NOMO-1 (cell line): Measurements from ENCODE around the gene BSND.

Experiments used
- DNase-seq, 2 experiments: peaks; one replicate each; lab custom pipeline; 2025; ENCODE audit not compliant: unreplicated experiment in 2 of 2; lab: John Stamatoyannopoulos, UW

The BSND gene

DNA sequence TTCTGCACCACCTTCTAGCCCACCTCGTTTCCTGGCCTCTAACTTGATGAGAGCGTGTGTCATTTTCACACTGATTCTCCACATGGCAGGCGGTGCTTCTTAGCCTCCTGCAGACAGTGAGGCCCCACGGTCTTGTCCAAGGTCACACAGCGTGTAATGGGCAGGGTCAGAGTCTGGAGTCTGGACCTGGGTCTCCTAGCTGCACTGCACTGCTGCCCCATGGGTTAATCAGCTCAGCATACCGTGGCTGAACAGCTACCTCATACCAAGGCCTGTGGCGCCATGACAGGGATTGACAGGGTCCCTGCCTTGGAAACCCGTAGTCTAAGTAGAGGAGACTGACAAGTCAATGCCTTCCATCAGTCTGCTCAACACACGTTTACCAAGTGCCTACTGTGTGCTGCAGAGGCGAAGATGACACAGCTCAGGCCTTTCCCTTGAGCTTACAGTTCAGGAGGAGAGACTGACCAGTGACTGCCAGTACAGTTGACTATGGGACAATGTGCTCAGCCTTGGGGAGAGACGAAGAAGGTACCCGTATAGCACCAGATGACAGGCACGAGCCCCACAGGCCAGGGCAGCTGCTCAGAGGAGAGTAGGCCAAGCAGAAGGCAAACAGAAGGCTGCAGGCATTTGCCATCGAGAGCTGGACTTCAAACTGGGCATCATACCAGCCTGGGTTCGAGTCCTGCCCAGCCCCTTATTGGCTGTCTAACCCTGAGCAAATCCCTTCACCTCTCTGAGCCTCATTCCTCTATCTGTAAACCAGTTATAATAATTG, 46.1 kb downstream of the BSND start:
- no peak for DNase-seq

DNA sequence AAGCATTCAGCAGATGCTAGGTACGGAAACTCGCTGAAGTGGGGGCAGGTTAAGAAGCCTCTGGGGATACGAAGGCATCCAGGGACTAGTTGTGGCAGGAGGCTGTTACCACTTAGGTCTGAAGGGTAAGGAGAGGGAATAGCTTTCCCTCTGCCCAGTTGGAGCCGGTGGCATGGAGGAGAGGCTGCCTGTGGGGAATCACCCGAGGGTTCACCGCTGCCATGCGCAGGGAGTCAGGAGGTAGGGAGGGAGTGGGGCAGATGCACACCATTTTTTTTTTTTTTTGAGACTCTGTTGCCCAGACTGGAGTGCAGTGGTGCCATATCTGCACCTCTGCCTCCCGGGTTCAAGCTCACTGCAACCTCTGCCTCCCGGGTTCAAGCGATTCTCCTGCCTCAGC, 46.7 kb downstream of the BSND start:
- DNase-seq: no peak

DNA sequence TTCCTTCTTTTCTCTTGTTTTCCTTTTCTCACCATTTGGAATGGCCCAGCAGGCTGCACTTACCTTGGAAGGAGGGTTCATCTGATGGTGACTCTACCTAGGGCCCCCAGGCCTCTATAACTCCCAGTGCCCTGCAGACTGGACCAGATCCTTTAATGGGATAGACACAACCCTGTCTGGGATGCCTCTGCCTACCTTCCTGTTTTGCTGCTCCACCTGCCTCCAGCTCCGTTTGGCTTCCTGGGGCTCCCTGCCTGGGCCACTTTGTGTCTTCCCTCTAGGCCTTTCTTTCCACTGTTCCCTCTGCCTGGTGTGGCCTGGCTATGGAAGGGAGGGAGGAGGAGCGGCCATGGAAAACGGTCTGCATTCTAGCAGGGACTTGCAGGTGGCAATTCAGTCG, 48.1 kb downstream of the BSND start:
- no peak for DNase-seq

DNA sequence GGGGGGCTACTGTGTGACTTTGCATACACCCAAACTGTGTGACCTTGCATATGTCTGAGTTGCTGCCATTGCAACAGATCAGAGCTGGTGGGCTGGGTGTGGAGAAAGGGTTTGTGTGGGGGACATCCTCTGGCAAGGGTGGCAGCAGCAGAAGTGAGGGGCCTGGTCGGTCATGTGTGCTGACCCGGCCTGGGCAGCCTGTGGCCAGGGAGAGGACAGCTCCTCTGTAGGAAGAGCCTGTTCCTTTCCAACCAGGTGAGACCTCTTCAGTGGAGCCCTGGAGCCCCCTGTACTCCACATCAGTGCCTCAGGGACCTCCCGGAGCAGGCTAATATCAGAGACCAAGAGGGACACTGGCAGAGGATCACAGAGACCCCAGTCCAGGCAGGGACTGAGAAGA, 48.9 kb downstream of the BSND start:
- no peak for DNase-seq

DNA sequence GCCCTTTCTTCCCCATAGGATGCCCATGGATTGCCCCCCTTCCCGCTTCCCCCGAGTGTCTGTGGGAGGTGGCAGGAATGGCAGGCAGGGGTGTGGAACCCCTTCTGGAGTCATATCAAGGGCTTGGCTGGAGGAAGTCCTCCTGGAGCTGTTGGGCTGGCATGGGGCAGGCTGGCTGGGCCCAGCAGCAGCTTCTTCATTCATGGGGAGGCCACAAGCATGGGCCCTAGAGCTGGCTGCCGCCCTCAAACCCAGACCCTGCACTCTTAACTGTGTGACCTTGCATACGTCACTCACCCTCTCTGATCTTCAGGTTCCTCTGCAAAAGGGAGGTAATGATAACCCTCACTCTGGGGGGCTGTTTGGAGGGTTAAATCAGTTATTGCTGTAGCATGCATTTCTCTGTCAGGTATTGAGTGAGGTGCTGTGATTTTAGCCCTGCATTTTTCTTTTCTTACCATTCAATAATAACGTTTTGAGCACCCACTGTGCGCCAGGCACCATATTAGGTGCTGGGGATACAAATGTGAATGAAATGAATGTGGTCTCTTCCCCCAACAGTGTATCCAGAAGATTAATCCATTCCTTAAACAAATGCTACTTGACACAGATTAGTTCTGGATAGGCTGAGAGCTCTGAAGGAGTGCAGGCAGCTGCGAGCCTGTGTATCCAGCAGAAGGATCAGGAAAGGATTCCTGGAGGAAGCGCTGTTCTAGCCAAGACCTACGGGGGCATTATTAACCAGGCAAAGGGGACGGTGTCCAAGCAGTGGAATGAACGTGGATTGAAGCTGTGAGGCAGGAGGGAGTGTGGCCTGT, 49.9 kb downstream of the BSND start:
- DNase-seq: no peak

DNA sequence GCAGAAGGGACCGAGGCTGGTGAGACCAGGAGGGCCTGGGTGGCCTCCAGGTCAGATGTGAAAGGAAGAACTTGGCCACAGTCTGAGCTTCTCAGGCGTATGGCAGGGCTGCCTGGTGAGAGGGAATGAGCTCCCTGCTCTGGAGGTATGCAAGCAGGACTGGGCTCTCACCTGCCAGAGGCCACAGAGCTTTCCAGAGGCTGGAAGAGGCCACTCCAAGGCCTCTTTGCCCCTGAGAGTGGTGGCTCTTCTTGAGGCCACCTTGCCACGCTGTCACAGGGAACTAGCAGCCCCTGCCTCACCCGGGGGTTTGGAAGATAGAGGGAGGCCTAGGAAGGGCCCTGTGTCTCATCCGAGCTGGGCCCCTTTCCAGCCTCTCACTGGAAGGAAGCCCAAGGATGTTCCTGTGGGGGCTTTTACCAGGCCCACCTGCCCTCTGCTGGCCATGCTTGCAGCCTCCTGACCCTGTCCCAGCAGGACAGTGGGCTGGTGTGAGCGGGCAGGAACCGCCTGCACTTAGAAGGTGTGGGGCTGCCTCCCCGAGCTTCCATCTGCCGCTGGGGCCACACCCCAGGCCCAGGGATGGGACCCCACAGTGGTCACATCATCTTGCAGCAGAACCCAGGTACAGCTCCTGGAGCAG, 50.7 kb downstream of the BSND start:
- DNase-seq: no peak

DNA sequence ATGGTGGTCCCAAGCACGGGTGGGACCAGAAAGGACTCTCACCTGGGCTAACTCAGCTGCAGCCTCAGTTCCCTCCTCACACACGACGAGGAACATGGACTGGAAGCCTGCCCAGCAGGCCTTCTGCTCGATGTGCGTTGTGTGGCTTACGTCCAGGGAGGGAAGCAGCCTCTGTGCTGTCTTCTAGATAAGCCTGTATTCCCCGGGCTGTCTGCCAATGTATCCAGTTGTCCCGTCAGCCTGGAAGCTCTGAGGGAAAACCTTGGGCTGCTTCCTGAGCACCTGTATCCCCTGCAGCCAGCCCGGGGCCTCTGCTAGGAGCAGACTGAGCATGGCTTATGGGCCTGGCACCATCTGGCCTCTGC, 51.2 kb downstream of the BSND start:
- DNase-seq: no peak

DNA sequence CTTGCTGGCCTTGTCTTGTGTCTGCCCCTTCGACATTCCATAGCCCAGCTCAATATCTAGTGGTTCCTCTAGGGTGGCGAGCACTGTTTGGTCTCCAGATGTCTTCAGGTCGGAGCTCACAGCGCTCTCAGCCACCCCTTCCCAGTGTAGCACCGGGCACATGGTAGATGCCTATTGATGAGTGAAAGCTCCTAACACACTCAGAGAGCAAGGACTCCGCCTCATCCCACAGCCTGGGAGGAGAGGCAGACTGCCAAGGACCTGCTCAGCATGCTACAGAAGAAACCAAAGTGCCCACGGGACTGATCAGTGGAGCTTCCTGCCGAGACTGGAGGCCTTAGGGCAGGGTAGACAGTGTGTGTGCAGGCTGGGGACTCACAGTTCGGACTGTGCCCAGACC, 51.5 kb downstream of the BSND start:
- no peak for DNase-seq

DNA sequence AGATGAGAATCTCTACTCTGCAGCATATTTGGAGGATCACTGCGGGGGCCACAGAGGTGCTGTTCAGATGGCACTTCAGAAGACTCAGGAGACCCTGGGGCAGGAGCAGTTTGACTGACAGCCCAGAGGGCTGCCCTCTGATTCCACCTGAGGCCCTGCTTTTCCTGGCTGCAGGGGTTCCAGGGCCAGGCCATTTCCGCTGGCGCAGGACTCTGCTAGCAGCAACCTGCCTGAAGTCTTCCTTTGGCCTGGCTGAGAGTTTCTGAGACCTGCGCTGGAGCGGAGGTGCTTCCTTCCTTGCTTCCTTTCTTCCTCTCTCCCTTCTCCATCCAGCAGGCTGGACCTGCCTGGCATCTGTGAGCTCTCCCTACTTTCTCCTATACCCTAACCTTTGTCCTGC, 52.4 kb downstream of the BSND start:
- no peak for DNase-seq

DNA sequence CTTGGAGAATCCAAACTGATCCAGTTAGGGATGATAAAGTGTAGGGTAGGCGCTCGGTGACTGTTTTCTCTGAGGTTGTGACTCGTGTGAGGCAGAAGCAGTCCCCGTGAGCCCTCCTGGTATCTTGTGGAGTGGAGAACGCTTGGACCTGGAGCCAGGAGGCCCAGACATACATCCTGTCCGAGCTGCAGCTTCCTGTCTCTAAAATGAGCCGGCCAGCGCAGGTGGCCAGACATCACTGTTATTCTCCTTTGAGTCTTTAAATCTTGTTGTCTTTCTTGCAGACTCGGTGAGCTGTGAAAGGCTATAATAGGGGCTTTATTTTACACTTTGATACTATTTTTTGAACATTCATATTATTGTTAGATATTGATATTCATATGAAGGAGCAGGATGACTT, 52.9 kb downstream of the BSND start:
- DNase-seq: no peak

DNA sequence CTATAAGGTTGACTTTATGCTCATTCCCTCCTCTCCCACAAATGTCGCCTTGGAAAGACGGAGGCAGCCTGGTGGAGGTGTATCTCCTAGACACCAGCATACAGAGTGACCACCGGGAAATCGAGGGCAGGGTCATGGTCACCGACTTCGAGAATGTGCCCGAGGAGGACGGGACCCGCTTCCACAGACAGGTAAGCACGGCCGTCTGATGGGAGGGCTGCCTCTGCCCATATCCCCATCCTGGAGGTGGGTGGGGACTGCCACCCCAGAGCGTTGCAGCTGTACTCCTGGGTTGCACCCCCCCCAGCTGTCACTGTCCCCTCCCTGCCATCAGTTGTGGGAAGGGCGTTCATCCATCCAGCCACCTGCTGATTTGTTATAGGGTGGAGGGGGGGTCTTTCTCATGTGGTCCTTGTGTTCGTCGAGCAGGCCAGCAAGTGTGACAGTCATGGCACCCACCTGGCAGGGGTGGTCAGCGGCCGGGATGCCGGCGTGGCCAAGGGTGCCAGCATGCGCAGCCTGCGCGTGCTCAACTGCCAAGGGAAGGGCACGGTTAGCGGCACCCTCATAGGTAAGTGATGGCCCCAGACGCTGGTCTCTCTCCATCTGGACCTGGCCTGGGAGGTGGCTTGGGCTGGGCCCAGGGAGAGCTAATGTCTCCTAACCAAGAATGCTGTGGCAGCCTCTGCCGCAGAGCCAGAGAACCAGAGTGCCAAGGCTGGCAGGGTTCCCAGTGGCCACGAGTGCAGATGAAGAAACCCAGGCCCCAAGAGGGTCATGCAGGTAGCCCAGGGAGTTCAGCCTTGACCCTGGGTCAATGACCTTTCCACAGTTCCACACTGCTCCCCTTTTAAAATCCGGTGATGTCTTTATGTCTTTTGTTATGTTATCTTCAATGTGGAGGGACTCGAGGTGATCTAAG, 53.7 kb downstream of the BSND start:
- no peak for DNase-seq

DNA sequence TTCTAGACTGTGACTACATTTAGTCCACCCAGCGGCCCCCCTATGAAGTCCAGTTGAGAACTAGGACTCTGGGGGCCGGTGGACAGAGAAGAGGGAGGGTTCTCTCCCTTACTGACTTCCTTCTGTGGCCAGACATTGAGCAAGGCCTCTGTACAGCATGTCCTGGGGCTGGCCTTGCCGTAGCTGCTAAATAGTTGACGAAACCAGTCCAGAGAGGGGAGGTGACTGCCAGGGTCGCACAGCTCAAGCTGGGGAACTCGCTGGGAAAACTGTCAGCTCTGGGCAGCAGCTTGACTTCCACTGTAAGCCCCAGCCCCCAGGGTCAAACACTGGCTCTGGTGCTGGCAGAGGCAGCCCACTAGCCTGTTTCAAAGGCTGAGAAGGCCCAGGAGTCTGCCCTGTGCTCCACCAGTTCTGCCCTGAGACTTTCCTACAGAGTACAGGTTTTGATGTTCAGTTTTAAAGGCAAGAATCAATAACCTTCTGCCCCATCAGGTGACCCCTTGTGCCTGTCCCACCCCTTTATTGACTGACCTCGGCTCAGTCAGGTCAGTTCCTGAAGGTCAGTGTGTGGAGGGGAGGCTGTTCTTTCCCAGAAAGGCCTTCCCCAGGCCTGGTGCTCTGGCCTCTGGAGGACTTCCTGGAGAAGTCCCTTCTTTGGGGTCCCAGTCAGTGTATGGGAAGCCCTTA, 54.7 kb downstream of the BSND start:
- DNase-seq: no peak

DNA sequence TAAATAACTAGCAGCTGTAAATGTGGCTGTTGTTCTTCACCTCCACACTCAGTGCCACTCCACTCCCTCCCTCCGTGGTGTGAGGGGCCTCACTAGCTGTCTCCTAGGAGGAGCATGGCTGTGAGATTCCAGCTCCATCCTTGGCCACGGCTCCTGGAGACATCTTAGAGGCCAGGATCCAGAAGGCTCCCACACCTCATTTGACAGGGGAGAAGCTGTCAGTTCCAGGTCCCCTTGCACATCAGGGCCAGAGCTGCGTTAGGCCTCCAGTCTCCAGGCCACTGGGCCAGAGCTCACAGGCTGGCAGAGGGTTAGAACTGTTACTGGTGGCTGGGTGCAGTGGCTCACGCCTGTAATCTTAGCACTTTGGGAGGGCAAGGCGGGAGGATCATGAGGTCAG, 55.7 kb downstream of the BSND start:
- DNase-seq: no peak

DNA sequence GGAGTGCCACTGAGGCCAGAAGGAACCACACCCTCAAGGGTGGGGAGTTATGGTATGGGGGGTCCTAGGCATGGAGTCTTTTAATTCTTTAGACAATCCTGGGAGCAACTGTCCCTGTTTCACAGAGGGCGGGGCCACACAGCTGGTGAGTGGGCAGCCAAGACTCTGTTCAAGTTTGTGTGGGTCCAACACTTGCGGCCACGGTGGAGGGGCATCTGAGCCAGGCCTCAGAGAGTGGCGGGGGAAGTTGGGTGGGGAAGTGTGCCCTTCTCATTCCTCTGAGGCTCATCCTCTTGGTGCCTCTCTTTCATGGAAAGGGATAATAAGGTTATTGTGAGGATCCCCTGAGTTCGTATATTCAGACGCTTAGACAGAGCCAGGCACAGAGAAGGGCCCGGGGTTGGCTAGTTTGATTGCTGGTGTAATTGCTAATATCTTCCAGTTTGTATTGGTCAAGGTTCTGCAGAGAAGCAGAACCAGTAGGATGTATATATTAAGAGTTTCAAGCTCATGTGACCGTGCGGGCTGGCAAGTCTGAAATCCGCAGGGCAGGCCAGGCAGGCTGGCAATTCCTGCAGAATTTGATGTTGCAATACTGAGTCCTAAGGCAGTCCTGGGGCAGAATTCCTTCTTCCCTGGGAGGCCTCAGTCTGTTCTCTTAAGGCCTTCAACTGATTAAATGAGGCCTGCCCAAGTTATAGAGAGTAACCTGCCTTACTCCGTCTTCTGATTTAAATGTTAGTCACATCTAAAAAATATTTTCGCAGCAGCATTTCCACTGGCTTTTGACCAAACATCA, 56.5 kb downstream of the BSND start:
- DNase-seq: no peak

DNA sequence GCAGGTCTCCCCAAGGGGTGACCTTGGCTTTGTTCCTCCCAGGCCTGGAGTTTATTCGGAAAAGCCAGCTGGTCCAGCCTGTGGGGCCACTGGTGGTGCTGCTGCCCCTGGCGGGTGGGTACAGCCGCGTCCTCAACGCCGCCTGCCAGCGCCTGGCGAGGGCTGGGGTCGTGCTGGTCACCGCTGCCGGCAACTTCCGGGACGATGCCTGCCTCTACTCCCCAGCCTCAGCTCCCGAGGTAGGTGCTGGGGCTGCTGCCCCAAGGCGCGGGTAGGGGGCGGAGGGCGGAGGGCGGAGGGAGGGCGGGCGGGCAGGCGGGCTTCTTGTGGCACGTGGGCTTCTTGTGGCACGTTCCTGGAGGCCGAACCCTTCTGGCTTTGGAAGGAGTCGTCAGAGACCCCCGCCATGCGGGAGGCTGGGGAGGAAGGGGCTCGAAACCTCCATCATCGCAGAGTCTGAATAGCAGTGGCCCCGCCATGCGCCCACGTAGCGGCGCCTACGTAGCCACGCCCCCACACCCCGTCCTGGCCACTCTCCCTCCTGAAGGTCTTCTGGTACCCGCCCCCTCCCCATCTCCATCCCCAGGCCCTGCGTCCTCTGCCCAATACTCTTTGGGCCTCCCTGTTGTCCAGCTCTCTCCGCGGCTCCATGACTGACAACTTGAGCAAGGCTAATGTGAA, 57.4 kb downstream of the BSND start:
- DNase-seq: no peak

DNA sequence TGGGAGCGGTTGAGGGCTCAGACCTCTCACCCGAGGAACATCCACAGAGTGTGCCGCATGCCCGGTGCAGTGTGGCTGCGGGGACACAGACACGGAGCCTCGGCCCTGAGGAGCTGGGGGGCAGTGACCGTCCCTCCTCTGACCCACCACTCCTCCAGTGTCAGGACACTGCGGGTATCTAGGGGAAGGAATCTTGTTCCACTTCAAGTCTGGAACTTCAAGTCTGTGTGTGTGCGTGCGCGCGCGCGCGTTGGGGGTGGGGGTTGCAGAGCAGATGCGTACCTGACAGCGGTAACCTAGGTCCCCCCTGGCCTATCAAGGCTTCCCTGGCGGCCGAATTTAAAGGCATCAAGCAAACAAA, 57.9 kb downstream of the BSND start:
- DNase-seq: no peak

DNA sequence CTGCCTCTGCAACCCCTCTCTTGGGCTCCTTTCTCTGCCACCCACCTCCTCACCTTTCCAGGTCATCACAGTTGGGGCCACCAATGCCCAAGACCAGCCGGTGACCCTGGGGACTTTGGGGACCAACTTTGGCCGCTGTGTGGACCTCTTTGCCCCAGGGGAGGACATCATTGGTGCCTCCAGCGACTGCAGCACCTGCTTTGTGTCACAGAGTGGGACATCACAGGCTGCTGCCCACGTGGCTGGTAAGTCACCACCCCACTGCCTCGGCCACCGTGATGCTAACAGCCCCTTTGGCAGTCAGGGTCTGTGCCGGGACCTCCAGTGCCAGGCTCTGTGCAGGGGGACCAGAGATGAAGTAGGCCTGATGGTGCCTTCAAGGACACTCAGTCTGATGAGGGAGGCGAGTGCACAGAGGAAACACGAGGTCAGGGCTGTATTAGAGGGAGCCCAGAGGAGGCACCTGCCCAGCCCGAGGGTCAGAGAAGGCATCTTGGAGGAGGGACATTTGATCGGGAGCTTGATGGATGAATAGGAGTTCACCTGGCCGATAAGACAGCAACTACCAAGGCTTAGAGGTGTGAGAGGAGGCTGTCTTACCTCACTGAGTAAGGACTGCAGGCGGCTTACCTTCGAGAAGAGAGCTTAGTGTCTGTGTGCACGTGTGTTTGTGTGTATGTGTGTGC, 58.7 kb downstream of the BSND start:
- DNase-seq: no peak

DNA sequence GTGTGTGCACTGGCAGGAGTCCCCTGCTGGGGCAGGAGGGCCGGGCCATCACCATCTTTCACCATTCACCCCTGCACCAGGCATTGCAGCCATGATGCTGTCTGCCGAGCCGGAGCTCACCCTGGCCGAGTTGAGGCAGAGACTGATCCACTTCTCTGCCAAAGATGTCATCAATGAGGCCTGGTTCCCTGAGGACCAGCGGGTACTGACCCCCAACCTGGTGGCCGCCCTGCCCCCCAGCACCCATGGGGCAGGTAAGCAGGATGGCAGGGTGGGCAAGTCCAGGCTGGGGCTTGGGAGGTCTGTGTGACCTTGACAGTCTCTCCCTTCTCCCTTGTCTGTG, 59.2 kb downstream of the BSND start:
- no peak for DNase-seq
